Measurements from ENCODE around the gene HCN3.

HCN3 gene

GRCh38 chr1:155254228-155254713 lies 23.0 kb upstream of the HCN3 start:
- DNase-seq (ENCODE audit: low read depth): no peak

DNA sequence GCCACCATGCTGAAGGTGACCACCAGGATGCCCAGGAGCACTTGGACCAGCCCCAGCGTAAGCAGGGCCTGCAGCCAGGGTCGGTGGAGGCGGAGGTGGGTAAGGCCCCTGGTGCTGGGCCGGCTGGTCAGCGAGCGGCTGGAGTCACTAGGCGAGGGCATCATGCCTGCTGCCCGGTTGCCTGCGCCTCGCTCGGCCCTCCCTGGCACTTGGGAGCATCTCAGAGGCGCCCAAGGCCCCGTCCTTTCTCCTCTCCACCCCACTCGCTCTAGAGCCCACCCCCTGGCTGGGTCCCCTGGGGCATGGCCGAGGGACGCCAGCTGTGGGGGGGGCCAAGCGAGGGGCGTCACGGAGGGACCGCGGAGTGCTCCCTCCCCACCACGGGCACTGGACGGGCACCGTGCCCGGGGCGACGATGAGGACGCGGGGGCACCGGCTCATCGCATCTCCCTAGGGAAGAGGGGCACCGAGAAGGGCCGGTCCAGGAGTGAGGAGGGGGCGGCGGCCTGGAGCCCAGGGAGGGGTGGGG lies 22.5 kb upstream of the HCN3 start:
- no peak for DNase-seq (ENCODE audit: low read depth)

GRCh38 chr1:155255243-155256007 lies 21.8 kb upstream of the HCN3 start, which contains the start of gene ENTREP3:
Gene ENTREP3 (minus strand): TSS chr1:155255483. CDS start chr1:155254877, 606 bp downstream.
- DNase-seq (ENCODE audit: low read depth): peak; percentile 65

DNA sequence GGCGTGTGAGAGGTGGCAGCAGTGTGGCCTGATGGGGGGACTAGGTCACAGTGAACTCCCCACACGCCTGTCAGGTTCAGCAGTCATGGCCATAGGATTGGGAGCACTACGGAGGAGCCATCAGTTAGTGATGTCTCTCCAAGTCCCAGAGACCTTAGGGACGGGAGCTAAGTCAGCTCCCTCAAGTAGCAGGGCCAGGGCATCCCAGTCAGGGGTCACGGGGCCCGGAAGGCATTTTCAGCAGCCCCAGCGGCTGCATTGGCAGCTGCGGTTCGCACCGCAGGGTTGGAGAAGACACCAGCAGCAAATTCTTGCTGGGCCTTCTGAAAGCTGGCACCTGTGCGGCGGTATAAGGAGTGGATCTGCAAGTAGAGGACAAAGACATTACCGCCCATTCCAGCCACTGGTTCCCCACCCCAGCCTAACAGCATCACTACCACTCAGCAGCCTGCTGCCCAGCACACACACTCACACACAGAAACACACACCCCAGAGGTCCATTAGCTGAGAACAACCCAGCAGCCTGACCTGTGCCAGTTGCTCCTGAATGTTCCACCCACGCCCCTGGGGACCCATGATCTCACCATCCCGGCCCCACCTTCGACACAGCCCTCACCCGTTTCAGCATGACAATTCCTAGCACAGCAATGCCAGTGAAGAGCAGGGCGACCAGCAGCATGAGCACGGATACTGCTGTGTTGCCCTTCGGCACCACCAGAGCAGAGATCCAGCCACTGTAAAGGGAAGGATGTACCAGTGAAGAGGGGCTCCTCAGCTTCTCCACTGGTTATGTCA lies 21.0 kb upstream of the HCN3 start:
- DNase-seq (ENCODE audit: low read depth): no peak

DNA sequence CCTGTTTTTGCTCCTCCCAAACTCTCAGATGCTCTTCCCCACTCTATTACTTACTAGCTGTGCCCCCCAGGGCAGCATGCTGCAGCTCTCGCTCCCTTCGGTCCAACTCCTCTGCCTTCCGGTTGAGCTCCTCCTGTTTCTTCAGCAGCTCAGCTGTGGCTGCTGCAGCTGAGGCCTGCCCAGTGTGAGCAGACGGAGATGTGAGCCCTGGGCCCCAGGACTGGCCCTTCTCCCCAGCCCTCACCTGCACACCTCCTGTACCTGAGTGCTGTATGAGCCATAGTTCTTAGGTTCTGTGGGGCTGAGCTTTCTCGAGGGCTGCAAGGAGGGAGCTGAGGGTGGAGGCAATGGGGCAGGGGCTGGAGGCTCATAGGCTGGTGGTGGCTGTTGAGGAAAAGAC lies 17.0 kb upstream of the HCN3 start:
- no peak for DNase-seq (ENCODE audit: low read depth)

DNA sequence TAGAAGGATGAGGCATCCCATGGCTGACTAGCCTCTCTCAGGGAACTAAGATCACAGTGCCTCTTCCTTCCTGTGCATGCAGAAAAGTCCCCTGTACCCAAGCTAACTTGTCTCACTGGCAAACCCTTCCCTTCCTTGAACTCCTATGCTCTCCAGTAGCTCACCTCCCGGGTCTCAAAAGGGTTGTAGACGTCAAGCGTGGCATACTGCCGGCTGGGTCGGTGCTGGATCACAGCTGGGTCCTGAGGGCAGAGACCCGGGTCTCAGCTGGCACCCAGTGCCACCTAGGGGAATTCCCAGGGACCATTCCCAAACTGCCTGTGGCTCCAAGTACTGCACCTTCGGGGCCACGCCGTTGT lies 15.8 kb upstream of the HCN3 start:
- no peak for DNase-seq (ENCODE audit: low read depth)

DNA sequence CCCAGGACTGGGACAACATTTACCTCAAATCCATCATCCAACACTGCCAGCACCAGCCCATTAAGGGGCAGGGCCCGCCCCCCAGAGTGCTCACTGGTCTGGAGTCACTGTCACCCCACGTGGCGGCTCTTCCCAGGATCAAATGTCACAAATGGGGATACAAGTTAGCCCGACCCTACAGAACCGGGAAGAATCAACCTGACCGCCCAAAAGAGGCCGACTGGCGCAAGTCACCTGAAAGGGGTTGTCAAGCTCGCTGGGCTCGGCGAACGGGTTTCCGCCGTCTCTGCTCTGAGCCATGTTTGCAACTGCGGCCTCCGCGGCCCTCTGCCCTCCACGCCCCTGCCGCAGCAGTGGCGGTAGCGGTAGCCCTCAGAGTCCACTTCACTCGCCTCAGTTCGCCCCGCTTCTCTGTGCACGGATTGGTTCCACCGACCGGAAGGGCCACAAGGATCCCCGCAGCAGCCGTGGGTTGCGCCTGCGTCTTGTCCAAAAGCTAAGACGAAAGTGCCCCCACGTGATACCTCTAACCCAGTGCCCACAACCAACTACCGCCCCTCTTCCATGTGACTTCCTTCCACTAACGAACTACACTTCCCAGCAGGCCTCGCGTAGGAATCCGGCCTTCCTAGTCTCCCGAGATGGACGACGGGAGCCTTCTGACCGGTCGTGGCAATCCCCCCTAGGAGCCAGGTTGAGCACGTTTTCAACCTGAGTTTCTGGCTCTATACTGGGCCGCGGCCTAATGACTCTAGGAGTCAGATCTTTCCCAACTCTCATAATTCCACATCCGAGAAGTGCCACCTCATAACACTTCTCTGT lies 15.2 kb upstream of the HCN3 start, which contains the start of gene SCAMP3:
SCAMP3 (minus strand) TSS at position 509 of the 822 bp plus-strand sequence; CDS start at position 300, 209 bp downstream.
- peak; percentile 99 for DNase-seq (ENCODE audit: low read depth)

DNA sequence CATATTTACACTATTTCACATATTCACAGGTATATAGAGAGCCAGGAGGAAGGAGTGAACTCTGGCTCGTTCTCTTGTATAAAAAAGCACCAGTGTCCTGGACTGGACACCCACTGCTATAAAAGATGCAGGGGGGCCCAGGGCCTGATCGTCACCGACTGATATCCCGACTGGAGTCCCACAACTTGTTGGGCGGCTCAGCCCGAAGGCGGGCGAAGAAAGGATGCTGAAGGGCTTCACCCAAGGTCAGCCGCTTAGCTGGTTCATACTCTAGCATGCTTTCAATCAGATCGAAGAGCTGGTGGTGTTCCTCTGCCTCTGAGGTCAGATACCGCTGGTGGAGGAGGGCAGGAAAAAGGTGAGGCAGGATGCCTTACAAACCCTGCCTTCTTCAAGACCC lies 14.2 kb upstream of the HCN3 start:
- DNase-seq (ENCODE audit: low read depth): no peak

DNA sequence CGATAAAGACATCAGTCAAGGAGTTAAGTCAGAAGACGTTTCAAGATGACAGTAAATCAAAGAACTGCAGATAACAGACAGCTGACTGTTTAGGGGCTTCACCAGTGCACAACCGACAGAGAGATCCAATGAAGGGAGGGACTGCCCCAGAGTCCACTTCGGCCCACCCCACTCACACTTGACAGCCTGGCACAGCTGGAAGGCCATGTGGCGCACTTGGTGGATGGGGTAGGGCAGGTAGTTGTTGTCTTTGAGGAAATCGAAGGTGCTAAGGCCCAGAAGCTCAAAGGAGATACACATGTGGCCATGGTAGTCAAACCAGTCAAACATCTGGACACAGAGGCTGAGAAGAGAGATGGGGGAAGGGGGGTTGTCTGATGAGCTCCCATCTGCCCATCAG lies 10.7 kb upstream of the HCN3 start:
- no peak for DNase-seq (ENCODE audit: low read depth)

DNA sequence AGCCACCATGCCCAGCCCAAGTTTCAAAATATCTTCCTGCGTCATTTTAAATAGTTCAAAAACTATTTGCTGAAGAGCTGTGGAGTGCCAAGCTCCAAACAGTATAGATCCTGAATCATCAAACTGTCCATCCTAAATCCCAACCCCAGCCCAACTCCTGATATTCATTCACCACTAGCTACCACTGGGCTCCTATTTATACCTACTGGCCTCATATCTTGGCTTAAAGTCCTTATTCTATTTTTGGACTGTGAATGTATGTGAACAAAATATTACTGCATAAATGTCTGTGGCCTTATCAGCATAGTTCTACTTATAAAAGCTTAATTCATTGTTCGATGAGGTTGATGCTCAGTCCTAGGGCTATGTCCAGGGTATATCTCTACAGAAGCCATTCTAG lies 9.9 kb upstream of the HCN3 start:
- no peak for DNase-seq (ENCODE audit: low read depth)

DNA sequence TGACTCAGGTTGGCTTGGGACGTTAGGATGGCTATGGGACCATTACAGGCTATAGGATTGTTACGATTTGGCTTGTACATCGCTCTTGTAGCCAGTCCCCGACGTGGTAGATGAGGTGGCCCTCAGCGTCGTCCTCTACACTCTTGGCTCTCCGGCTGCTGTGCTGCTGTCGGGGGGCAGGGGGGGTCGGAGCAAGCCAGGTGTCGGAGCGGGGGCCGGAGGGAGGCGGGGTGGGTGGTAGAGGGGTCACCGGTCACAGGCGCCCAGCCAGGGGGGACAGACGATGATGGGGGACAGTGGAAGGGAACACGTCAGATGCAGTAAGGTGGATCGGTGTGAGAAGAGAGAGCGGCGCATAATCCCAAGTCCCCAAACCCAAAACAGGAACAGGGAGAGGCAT lies 8.6 kb upstream of the HCN3 start:
- no peak for DNase-seq (ENCODE audit: low read depth)

DNA sequence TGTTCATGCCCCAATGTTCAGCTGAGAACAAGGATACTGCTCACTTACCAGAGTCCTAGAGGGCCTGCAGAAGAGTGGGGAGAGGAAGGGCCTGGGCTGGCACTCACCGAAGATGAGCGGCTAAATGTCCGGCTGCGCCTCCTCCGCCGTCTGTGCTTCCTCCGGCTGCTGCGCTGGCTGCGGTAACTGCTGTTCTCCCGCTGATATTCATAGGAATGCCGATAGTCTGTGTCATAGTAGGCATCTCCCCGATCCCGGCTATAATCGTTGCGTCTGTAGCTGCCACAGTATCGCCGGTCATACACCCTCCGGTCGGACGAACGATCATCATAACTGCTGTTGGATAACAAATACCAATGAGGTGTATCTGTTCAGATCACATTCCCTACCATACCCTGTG lies 7.9 kb upstream of the HCN3 start:
- DNase-seq (ENCODE audit: low read depth): no peak

- DNase-seq (ENCODE audit: low read depth): peak; percentile 41
These were observed 4.6 kb upstream of the HCN3 start for GRCh38 chr1:155272466-155273342.

GRCh38 chr1:155273343-155274245 lies 3.7 kb upstream of the HCN3 start, which contains the start of gene CLK2:
Gene CLK2 (minus strand): TSS chr1:155273504. CDS start chr1:155270977, 2,527 bp downstream.
- DNase-seq (ENCODE audit: low read depth): peak; percentile 88

DNA sequence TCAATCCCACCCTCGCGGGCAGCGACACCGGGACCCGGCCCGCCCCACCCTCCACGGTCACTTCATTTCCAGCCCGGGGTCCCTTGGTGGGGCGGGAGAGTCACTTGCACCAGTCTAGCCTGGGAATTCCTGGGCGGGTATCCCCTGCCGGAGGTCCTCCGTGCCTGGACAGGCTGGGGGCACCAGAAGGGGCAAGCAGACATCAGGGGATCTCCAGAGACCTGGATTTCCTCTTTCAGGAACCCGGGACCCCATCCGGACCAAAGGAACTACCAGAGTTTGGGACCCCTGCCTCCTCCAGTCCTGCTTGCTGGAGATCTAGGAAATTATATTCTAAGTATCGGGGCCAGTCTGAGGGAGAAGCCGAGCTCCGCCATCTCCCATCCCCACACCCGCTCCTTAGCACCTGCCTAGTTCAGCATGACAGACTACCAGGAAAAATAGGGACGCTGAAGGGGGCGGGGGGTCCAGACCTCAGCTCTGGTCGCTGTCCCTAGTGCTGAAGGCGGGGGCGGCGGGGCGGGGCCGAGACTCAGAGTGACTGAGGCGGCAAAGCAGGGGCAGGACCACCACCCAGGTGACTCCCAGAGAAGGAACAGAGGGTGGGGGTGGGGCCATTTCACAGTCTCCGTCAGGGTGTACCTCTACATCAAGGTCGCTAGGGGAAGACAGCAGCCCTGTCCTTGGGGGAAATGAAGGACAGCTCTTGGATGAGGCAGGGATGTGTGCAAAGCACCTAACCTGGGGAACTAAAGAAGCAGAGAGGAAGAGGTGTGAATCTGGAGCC lies 832 bp downstream of the HCN3 start:
- DNase-seq (ENCODE audit: low read depth): no peak

GRCh38 chr1:155278689-155279160 lies 1.5 kb downstream of the HCN3 start:
- DNase-seq (ENCODE audit: low read depth): no peak

- no peak for DNase-seq (ENCODE audit: low read depth)
These were observed 2.0 kb downstream of the HCN3 start for GRCh38 chr1:155279268-155279667.

GRCh38 chr1:155282488-155283091 lies 5.3 kb downstream of the HCN3 start:
- DNase-seq (ENCODE audit: low read depth): no peak
